ENCODE results near the gene SLC27A2.

Gene SLC27A2

GRCh38 chr15:50218691-50219090, 36.7 kb downstream of the SLC27A2 start:
- TF ChIP-seq REST (IDR thresholded peaks at IDR 0.05; ENCODE audit: insufficient read depth in 1 of 2, low read depth in 2 of 2, low read length in 2 of 2) (no peak), SIN3A (IDR thresholded peaks at IDR 0.05; ENCODE audit: borderline replicate concordance, insufficient read depth, low read length) (no peak), TAF1 (IDR thresholded peaks at IDR 0.05; ENCODE audit: borderline replicate concordance, insufficient read depth, low read length) (no peak), POLR2AphosphoS5 (IDR thresholded peaks at IDR 0.05; ENCODE audit: low read depth, low read length) (no peak), FOXP2 (optimal IDR thresholded peaks at IDR 0.05; ENCODE audit: borderline replicate concordance, extremely low read depth, extremely low read length, insufficient read depth) (no peak)

- TF ChIP-seq TAF1 (IDR thresholded peaks at IDR 0.05; ENCODE audit: borderline replicate concordance, insufficient read depth, low read length) (no peak), POLR2AphosphoS5 (IDR thresholded peaks at IDR 0.05; ENCODE audit: low read depth, low read length) (no peak), REST (IDR thresholded peaks at IDR 0.05; ENCODE audit: insufficient read depth in 1 of 2, low read depth in 2 of 2, low read length in 2 of 2) (no peak), SIN3A (IDR thresholded peaks at IDR 0.05; ENCODE audit: borderline replicate concordance, insufficient read depth, low read length) (no peak), FOXP2 (optimal IDR thresholded peaks at IDR 0.05; ENCODE audit: borderline replicate concordance, extremely low read depth, extremely low read length, insufficient read depth) (no peak)
These were observed 37.8 kb downstream of the SLC27A2 start for GRCh38 chr15:50219820-50220219.

- no peak for TF ChIP-seq FOXP2 (optimal IDR thresholded peaks at IDR 0.05; ENCODE audit: borderline replicate concordance, extremely low read depth, extremely low read length, insufficient read depth)
- no peak for TF ChIP-seq REST (IDR thresholded peaks at IDR 0.05; ENCODE audit: insufficient read depth in 1 of 2, low read depth in 2 of 2, low read length in 2 of 2)
- TF ChIP-seq POLR2AphosphoS5 (IDR thresholded peaks at IDR 0.05; ENCODE audit: low read depth, low read length): no peak
- no peak for TF ChIP-seq SIN3A (IDR thresholded peaks at IDR 0.05; ENCODE audit: borderline replicate concordance, insufficient read depth, low read length)
- TF ChIP-seq TAF1 (IDR thresholded peaks at IDR 0.05; ENCODE audit: borderline replicate concordance, insufficient read depth, low read length): no peak
These were observed 40.2 kb downstream of the SLC27A2 start for GRCh38 chr15:50222181-50222580.

GRCh38 chr15:50224606-50225005, 42.6 kb downstream of the SLC27A2 start:
- TF ChIP-seq SIN3A (IDR thresholded peaks at IDR 0.05; ENCODE audit: borderline replicate concordance, insufficient read depth, low read length): no peak
- TF ChIP-seq POLR2AphosphoS5 (IDR thresholded peaks at IDR 0.05; ENCODE audit: low read depth, low read length): no peak
- TF ChIP-seq TAF1 (IDR thresholded peaks at IDR 0.05; ENCODE audit: borderline replicate concordance, insufficient read depth, low read length): no peak
- TF ChIP-seq FOXP2 (optimal IDR thresholded peaks at IDR 0.05; ENCODE audit: borderline replicate concordance, extremely low read depth, extremely low read length, insufficient read depth): no peak
- no peak for TF ChIP-seq REST (IDR thresholded peaks at IDR 0.05; ENCODE audit: insufficient read depth in 1 of 2, low read depth in 2 of 2, low read length in 2 of 2)

GRCh38 chr15:50225057-50225456, 43.1 kb downstream of the SLC27A2 start:
- no peak for TF ChIP-seq REST (IDR thresholded peaks at IDR 0.05; ENCODE audit: insufficient read depth in 1 of 2, low read depth in 2 of 2, low read length in 2 of 2)
- TF ChIP-seq FOXP2 (optimal IDR thresholded peaks at IDR 0.05; ENCODE audit: borderline replicate concordance, extremely low read depth, extremely low read length, insufficient read depth): no peak
- TF ChIP-seq POLR2AphosphoS5 (IDR thresholded peaks at IDR 0.05; ENCODE audit: low read depth, low read length): no peak
- no peak for TF ChIP-seq TAF1 (IDR thresholded peaks at IDR 0.05; ENCODE audit: borderline replicate concordance, insufficient read depth, low read length)
- no peak for TF ChIP-seq SIN3A (IDR thresholded peaks at IDR 0.05; ENCODE audit: borderline replicate concordance, insufficient read depth, low read length)
